B cell (primary cell): Measurements from ENCODE around the gene PCDHB13.

Experiments used
- CTCF ChIP-seq: fragments of 200-600 bp; IDR thresholded peaks from one replicate; pipeline ENCODE4 v1.8.0; 2022; ENCODE audit warnings: antibody characterized with exemption, mild to moderate bottlenecking
- EZH2 ChIP-seq: IDR thresholded peaks from 2 replicates; pipeline ENCODE4 v1.6.1; 2012; ENCODE audit warnings: borderline replicate concordance, low read depth, mild to moderate bottlenecking, moderate library complexity, low read length; ENCODE audit not compliant: insufficient read depth, poor library complexity, severe bottlenecking

- TF ChIP-seq EZH2 (no peak), CTCF (no peak)
Observed at GRCh38 chr5:141261238-141261546, 47.5 kb downstream of the PCDHB13 start.
